SK-N-DZ (cell line): ENCODE data around the gene SV2C.

Source experiments
- DNase-seq: peaks from one replicate; pipeline ENCODE4 v3.0.0-alpha.2; 2015; ENCODE audit warnings: low spot score

Gene SV2C

GRCh38 chr5:76163111-76163628 is 80.0 kb downstream of the SV2C start:
- DNase-seq: no peak

DNA sequence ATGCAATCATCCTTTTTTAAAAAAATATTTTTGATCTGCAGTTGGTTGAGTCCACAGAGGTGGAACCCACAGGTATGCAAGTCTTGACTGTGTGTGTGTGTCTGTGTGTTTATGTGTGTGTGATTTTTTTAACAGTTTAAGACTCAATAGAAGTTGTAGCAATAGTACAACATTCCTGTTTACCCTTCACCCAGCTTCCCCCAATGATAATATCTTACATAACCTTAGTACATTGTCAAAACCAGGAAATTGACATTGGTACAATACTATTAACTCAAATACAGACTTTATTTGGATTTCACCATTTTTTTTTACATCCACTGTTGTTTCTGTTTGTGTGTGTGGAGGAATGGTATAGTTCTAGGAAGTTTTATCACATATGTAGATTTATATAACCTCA is 81.8 kb downstream of the SV2C start:
- DNase-seq: no peak

GRCh38 chr5:76165711-76166374 is 82.7 kb downstream of the SV2C start:
- DNase-seq: no peak

GRCh38 chr5:76166886-76167576 is 83.8 kb downstream of the SV2C start:
- DNase-seq: no peak

DNA sequence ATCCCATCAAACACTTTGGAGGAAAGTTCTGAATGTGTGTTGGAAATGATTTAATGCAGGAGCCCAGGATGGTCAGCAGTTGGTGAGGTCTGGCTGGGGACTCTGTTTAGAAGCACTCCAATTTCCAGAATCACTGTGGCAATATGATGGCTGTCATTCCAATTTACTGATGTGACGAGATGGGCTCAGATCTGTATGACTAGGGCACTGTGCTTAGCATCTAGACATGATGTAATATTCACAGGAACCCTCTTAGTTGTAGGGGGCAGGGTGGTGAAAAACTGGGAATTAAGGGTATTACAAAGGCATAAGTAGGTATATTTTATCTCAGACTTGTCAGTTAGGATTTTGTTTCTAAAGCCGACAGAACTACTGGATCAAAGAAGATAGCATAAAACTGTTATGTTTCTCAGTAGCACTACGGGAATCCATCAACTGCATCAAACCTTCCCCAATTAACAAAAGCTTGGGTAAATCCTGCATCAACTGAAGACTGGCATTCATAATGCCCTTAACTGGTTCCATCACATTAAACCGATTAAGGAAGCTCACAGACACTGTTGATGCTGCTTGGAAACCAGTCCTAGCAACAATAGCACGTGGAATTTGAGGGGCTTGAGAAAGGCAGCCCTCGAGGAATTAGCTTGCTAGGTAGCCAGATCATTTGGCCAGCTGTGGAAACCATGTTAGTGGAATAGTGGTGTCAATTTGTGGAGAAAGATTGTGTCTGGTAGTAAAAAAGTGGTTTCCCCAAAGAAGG is 86.1 kb downstream of the SV2C start:
- no peak for DNase-seq

GRCh38 chr5:76174101-76174500 is 90.9 kb downstream of the SV2C start:
- DNase-seq: no peak

DNA sequence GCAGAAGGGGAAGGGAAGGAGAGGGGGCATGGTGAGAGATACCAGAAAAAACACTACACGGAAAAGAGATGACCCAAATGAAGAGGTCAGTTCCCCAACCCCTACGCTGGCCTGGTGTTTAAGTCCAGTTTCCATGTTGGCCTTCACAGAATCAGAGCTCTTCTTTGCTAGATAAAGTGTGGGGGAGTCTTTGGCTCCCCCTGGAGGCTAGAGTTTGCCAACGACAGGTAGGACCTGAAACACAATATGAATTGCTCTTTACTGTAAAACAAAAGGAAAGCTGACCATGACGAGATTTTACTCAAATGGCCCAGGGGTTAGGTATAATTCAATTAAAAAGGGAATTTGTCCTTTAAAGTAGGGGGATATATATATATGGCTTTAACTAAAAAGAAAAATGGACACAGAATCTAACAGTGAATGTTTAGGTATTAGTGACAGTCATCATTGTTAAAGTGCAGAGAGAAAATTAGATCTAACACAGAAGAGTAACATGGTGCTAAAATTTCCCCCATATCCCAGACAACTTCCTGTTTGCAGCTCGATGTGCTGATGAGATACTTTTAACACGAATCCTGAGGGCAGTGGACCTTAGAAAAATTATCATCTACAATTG is 92.0 kb downstream of the SV2C start:
- DNase-seq: peak; percentile 56

DNA sequence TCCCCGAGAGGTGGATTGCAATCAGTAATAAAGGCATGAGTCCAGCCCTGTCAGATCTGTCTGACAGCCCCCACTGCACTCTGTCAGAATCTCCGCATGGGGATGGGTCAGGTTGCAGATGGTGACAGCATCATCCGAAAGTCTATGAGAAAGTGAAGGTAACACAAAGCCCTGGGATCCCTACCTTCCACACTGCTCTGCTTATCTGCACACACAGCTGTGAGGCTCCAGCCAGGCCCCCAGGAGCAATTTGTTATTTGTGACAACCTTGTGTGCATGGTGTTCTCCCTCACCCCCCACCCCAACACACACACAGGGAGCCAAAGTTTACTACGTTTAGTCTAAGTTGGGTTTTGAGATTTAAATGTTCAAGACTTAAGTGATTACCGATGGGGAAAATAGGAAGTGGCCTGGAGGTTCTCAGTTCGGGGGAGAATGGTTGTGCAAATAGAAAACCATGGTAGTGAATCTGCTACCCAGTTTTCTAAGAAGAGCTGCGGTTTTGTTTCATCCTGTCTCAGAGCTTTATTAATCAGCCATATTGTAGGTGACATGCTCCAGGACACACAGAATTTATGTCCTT is 92.7 kb downstream of the SV2C start:
- peak; percentile 12 for DNase-seq

- DNase-seq: no peak
Observed at GRCh38 chr5:76177978-76178377, 94.8 kb downstream of the SV2C start.

DNA sequence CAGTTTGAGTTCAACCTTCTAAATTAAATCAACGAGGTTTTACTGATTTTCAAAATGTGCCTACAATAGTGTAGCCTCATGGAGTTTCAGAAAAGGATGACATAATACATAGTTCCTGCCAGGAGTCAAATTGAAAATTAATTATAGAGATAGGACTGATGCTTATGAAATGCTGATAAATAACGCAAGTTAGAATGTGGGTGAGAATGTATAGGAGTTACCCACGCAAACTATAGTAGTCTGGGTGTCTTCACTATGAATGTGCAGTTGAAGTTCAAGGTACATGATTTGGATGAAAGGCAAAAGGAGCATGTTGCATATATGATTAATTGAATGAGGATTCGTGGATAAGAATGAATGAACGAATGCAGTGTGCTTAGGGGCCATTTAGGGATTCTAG is 95.7 kb downstream of the SV2C start:
- DNase-seq: no peak

- no peak for DNase-seq
Observed at GRCh38 chr5:76180814-76181805, 97.9 kb downstream of the SV2C start.

DNA sequence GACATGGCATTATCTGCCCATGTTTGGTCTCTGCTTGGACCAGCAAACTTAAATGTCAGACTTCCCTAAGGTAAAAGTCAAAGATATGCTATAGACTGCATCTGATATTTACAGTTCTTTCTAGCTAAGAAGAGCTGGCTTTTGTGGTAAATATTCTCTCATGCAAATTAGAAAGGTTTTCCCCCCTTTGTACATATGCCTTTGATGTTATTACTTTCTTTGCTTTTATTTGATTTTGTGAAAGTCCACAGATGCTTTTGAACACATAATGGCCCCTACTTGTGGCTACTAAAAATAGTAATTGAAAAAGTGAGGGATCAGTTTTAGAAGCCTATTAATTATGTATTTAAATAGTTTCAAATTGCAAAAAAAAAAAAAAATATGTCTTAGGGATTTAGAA is 104.2 kb downstream of the SV2C start:
- no peak for DNase-seq

- no peak for DNase-seq
Observed at GRCh38 chr5:76190356-76190755, 107.2 kb downstream of the SV2C start.

- DNase-seq: no peak
Observed at GRCh38 chr5:76192837-76193236, 109.7 kb downstream of the SV2C start.

DNA sequence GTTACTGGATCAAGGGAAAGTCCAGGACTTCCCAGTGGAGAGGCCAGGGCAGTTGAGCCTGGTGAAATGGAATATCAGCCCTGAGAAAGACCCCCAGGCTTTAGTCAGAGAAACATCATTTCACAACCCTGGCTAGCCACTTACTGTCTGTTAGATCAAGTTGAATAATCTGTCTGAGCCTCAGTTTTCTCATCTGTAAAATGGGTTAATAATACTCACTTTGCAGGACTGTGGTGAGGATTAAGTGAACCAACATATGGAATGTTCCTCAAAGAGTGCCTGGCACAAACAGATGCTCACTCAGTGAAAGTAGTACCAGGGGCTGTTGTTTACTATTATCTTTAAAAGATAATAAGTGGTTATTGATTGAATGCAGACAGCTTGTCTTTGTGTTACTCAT is 110.5 kb downstream of the SV2C start:
- DNase-seq: no peak

GRCh38 chr5:76194340-76194739 is 111.2 kb downstream of the SV2C start:
- no peak for DNase-seq

GRCh38 chr5:76196457-76196856 is 113.3 kb downstream of the SV2C start:
- no peak for DNase-seq

GRCh38 chr5:76196886-76197489 is 113.8 kb downstream of the SV2C start:
- DNase-seq: no peak

DNA sequence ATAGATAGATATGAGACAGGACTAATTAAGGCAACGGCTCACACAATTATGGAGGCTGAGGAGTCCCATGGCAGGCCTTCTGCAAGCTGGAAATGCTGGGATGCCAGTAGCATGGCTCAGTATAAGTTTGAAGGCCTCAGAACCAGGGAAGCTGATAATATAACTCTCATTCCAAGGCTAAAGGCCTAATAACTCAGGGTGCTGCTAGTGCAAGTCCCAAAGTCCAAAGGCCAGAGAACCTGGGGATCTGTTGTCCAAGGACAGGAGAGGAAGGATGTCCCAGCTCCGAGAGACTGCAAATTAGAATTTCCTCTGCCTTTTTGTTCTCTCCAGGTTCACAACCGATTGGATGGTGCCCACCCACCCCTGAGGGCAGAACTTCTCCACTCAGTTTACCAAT is 114.5 kb downstream of the SV2C start:
- no peak for DNase-seq
